ENCODE measurements around the gene SRBD1. TPM values are rescaled to one million over a fixed set of nuclear protein-coding genes. Genes with fewer than 3 reads are reported as not detected.
A peak's percentile ranks its signal among the peaks of the same experiment; 100 is the strongest.

Gene SRBD1
- total and polyA plus RNA-seq, 2 experiments from 2014 or later, result 27.4 to 46.3 TPM

DNA sequence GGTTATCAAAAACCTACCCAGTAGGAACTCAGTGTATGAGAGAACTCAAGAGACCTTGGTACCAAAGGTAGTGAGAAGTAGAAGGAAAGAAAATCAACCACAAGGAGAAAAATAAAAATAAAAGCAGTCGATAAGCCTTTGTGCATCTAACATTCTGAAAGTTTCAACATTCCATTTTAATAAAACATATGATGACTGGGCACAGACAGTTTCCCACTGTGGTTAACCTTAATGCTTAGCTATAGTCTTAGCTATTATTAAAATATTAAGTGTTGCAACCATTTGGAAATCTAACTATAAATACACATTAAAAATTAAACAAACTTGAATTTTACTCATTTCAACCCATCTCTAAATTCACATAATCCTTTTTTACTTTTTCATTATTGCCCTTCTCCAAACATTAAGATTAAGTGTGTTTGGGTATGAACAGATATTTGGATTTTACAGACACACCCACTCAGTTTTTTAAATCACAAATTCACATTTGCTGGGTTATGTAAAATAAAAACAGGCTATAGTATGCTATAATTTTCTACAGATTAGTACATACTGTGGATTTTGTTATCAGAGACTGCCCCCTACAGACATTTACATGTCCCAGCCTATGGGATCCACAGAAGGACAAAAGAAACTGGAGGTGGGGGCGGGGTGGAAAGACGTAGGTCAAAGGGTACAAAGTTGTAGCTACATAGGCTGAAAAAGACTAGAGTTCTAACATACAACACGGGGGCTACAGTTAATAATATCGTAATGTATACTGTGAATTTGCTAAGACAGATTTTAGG is 32.8 kb downstream of the SRBD1 start:
- H3K27me3 Mint-ChIP-seq (ENCODE audit: insufficient read depth, low read depth, poor library complexity), result no peaks in the 10 kb centered on the region
- no peaks in the 10 kb centered on the region; the same call in 1 of the 2 replicates for H3K36me3 ChIP-seq (ENCODE audit: insufficient read depth)
- H3K79me2 ChIP-seq (replicated peaks; ENCODE audit: insufficient read depth), result 0 out of 2 replicates have a peak, but pooled peaks cover 10% of the 10 kb centered on the region
- no peaks in the 10 kb centered on the region for H3K27me3 ChIP-seq (ENCODE audit: insufficient read depth)
- H3K9me2 ChIP-seq (ENCODE audit: insufficient read depth), result no peaks in the 10 kb centered on the region
- no peak overlapping the region for H3K27ac ChIP-seq (ENCODE audit: low read depth)
- DNase-seq (ENCODE audit: low spot score), result peak; percentile 79
- no peak overlapping the region for H2AFZ ChIP-seq
- peaks cover 6% of the 10 kb centered on the region; the same call in 2 of the 3 replicates for H3K4me1 Mint-ChIP-seq
- H3K27ac Mint-ChIP-seq, result no peak overlapping the region
- ATAC-seq, result peak; percentile 88
- H3K36me3 Mint-ChIP-seq (ENCODE audit: low read depth), result peaks cover 15% of the 10 kb centered on the region
- H3F3A ChIP-seq (replicated peaks; ENCODE audit: low read depth), result no peaks in the 10 kb centered on the region
- TF ChIP-seq, protein P1, sequence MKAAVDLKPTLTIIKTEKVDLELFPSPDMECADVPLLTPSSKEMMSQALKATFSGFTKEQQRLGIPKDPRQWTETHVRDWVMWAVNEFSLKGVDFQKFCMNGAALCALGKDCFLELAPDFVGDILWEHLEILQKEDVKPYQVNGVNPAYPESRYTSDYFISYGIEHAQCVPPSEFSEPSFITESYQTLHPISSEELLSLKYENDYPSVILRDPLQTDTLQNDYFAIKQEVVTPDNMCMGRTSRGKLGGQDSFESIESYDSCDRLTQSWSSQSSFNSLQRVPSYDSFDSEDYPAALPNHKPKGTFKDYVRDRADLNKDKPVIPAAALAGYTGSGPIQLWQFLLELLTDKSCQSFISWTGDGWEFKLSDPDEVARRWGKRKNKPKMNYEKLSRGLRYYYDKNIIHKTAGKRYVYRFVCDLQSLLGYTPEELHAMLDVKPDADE (IDR thresholded peaks at IDR 0.05), result no peak
- TF ChIP-seq, protein P2, sequence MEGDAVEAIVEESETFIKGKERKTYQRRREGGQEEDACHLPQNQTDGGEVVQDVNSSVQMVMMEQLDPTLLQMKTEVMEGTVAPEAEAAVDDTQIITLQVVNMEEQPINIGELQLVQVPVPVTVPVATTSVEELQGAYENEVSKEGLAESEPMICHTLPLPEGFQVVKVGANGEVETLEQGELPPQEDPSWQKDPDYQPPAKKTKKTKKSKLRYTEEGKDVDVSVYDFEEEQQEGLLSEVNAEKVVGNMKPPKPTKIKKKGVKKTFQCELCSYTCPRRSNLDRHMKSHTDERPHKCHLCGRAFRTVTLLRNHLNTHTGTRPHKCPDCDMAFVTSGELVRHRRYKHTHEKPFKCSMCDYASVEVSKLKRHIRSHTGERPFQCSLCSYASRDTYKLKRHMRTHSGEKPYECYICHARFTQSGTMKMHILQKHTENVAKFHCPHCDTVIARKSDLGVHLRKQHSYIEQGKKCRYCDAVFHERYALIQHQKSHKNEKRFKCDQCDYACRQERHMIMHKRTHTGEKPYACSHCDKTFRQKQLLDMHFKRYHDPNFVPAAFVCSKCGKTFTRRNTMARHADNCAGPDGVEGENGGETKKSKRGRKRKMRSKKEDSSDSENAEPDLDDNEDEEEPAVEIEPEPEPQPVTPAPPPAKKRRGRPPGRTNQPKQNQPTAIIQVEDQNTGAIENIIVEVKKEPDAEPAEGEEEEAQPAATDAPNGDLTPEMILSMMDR (conservative IDR thresholded peaks at IDR 0.05; ENCODE audit: low read depth in 2 of 2), result peak; percentile 62 to 78
- no peaks in the 10 kb centered on the region; the same call in 2 of the 3 replicates for H3K9me3 Mint-ChIP-seq
- no peaks in the 10 kb centered on the region for H4K20me1 ChIP-seq (replicated peaks; ENCODE audit: insufficient read depth)
- H3K4me2 ChIP-seq, result no peak overlapping the region
- H3K4me3 ChIP-seq, result no peak overlapping the region
- peaks cover 3% of the 10 kb centered on the region; the same call in 1 of the 2 replicates for H3K4me1 ChIP-seq (ENCODE audit: insufficient read depth)
- no peak overlapping the region for H3K4me3 Mint-ChIP-seq

DNA sequence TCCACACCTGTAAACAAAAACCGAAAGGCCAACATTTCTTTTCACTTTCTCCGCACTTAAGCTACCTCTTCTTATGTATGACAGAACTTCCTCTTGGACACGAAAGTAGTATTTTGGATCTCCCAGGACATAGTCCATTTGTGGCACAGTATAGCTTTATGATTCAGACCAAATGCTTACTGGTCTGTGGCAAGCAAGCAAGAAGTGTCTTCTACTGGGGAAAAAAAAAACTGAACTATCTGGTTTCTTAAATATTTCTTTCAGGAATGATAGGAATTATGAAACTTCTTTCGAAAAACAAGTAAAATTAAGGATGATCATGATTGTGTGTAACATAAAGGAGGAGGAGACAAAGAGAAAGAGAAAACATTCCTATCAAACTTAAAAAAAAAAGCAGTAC is 33.6 kb downstream of the SRBD1 start:
- Mint-ChIP-seq H3K27me3 (ENCODE audit: insufficient read depth, low read depth, poor library complexity) (no peaks in the 10 kb centered on the region), H3K4me1 (peaks cover 6% of the 10 kb centered on the region; the same call in 2 of the 3 replicates), H3K36me3 (ENCODE audit: low read depth) (peaks cover 18% of the 10 kb centered on the region), H3K4me3 (no peak overlapping the region), H3K9me3 (no peaks in the 10 kb centered on the region; the same call in 2 of the 3 replicates), H3K27ac (no peak overlapping the region)
- TF ChIP-seq NANOG (IDR thresholded peaks at IDR 0.05; ENCODE audit: borderline replicate concordance), result no peak
- Histone ChIP-seq H3K36me3 (ENCODE audit: insufficient read depth) (no peaks in the 10 kb centered on the region; the same call in 1 of the 2 replicates), H3K4me1 (ENCODE audit: insufficient read depth) (peaks cover 3% of the 10 kb centered on the region; the same call in 1 of the 2 replicates), H3K4me3 (no peak overlapping the region), H3K79me2 (replicated peaks; ENCODE audit: insufficient read depth) (0 out of 2 replicates have a peak, but pooled peaks cover 10% of the 10 kb centered on the region), H3F3A (replicated peaks; ENCODE audit: low read depth) (no peaks in the 10 kb centered on the region), H3K9me2 (ENCODE audit: insufficient read depth) (no peaks in the 10 kb centered on the region), H3K27me3 (ENCODE audit: insufficient read depth) (no peaks in the 10 kb centered on the region), H3K4me2 (no peak overlapping the region), H4K20me1 (replicated peaks; ENCODE audit: insufficient read depth) (no peaks in the 10 kb centered on the region), H2AFZ (no peak overlapping the region), H3K27ac (ENCODE audit: low read depth) (no peak overlapping the region)
- no peak for ATAC-seq
- DNase-seq (ENCODE audit: low spot score), result no peak

DNA sequence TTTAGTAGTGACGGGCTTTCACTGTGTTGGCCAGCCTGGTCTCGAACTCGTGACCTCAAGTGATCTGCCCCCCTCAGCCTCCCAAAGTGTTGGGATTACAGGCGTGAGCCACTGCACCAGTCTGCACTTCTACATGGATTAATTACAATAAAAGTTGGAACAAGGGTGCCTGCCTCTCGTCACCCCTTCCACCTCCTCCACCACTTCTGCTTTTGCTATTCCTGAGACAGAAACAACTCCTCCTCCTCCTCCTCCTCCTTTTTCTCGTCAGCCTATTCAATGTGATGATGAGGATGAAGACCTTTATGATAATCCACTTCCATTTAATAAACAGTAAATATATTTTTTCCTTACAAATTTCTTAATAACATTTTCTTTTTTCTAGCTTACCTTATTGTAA is 35.2 kb downstream of the SRBD1 start:
- no peak overlapping the region for H3K4me2 ChIP-seq
- no peak overlapping the region for H3K27ac Mint-ChIP-seq
- H3K79me2 ChIP-seq (replicated peaks; ENCODE audit: insufficient read depth), result 0 out of 2 replicates have a peak, but pooled peaks cover 10% of the 10 kb centered on the region
- DNase-seq (ENCODE audit: low spot score), result no peak
- no peak overlapping the region for H2AFZ ChIP-seq
- no peaks in the 10 kb centered on the region; the same call in 1 of the 2 replicates for H3K36me3 ChIP-seq (ENCODE audit: insufficient read depth)
- H3K9me3 Mint-ChIP-seq, result peaks cover 3% of the 10 kb centered on the region; the same call in 1 of the 3 replicates
- no peak overlapping the region for H3K27ac ChIP-seq (ENCODE audit: low read depth)
- H3K27me3 ChIP-seq (ENCODE audit: insufficient read depth), result no peaks in the 10 kb centered on the region
- no peaks in the 10 kb centered on the region for H3K27me3 Mint-ChIP-seq (ENCODE audit: insufficient read depth, low read depth, poor library complexity)
- H3K4me3 Mint-ChIP-seq, result no peak overlapping the region
- ATAC-seq, result no peak
- no peak overlapping the region for H3K4me3 ChIP-seq
- no peaks in the 10 kb centered on the region for H3K9me2 ChIP-seq (ENCODE audit: insufficient read depth)
- H3K4me1 Mint-ChIP-seq, result peaks cover 17% of the 10 kb centered on the region
- no peaks in the 10 kb centered on the region for H4K20me1 ChIP-seq (replicated peaks; ENCODE audit: insufficient read depth)
- H3K36me3 Mint-ChIP-seq (ENCODE audit: low read depth), result peaks cover 27% of the 10 kb centered on the region
- H3K4me1 ChIP-seq (ENCODE audit: insufficient read depth), result peaks cover 5% of the 10 kb centered on the region; the same call in 1 of the 2 replicates
- H3F3A ChIP-seq (replicated peaks; ENCODE audit: low read depth), result no peaks in the 10 kb centered on the region
- no peak for TF ChIP-seq EZH2phosphoT487 (IDR thresholded peaks at IDR 0.05; ENCODE audit: unreplicated experiment)
- TF ChIP-seq, protein P1 (IDR thresholded peaks at IDR 0.05), result no peak
- no peak for TF ChIP-seq POLR2AphosphoS5 (IDR thresholded peaks at IDR 0.05; ENCODE audit: low read depth)
